Measurements from ENCODE around the gene ATXN7. TPM values are rescaled to one million over a fixed set of nuclear protein-coding genes. Genes with fewer than 3 reads are reported as not detected.

The ATXN7 gene
- total and polyA plus RNA-seq, 4 donors: 4.8 to 46.6 (median 18.0) TPM

DNA sequence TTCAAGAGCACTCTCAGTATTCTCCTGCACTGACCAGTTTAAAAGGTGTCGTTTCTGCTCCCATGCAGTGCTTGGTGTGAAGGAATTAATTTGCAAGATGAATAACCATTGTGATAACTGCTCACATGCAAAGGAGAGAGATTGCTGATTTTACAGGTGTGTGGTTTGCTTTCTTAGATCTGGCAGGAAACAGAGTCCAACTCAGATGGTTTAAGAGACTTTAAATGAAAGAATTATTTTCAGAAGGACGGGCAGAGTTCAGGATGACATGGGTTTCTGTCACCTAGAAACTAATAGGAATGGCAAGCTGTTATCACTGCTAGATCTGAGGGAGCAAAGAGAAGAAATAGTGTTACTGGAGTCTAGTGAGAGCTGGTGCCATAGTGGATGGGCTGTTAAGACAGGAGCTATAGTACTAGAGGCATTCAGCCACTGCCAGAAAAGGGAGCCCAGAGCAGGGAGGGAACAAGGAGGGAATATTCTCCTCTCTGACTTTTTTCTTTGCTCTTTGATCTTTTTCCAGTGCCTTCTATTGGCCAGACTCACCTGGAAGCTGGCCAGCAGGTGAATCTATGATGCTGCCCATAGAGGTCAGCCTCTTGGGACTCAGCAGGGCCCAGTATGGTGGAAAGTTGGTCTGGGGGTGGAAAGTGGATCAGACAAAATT is 14.9 kb downstream of the ATXN7 start:
- H3K27me3 ChIP-seq (ENCODE audit: control insufficient read depth in 3 of 3, insufficient read depth in 3 of 3, low read length in 2 of 3): no peaks in the 10 kb centered on the region
- H3K36me3 ChIP-seq (ENCODE audit: control insufficient read depth in 4 of 4, insufficient read depth in 4 of 4, low read length in 4 of 4): no peaks in the 10 kb centered on the region
- H3K4me1 ChIP-seq (ENCODE audit: control insufficient read depth in 5 of 5, insufficient read depth in 5 of 5, low read length in 5 of 5): peaks cover 0 to 18% (median 5%) of the 10 kb centered on the region in 5 donors
- no peak overlapping the region for H3K4me3 ChIP-seq
- ATAC-seq (ENCODE audit: insufficient read depth, low FRiP score) (no peak), DNase-seq (no peak)
- H3K9ac ChIP-seq (ENCODE audit: insufficient read depth in 1 of 2, low read length in 2 of 2): no peak overlapping the region
- H3K9me3 ChIP-seq (ENCODE audit: control insufficient read depth in 4 of 4, insufficient read depth in 3 of 4, low read length in 3 of 4): no peaks in the 10 kb centered on the region
- TF ChIP-seq, protein P1, sequence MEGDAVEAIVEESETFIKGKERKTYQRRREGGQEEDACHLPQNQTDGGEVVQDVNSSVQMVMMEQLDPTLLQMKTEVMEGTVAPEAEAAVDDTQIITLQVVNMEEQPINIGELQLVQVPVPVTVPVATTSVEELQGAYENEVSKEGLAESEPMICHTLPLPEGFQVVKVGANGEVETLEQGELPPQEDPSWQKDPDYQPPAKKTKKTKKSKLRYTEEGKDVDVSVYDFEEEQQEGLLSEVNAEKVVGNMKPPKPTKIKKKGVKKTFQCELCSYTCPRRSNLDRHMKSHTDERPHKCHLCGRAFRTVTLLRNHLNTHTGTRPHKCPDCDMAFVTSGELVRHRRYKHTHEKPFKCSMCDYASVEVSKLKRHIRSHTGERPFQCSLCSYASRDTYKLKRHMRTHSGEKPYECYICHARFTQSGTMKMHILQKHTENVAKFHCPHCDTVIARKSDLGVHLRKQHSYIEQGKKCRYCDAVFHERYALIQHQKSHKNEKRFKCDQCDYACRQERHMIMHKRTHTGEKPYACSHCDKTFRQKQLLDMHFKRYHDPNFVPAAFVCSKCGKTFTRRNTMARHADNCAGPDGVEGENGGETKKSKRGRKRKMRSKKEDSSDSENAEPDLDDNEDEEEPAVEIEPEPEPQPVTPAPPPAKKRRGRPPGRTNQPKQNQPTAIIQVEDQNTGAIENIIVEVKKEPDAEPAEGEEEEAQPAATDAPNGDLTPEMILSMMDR (IDR thresholded peaks at IDR 0.05; ENCODE audit: control extremely low read depth, extremely low read depth): no peak
- WGBS, 2 donors: 72 to 83% methylated on average over 2 of the region's 2 CpGs
- no peak overlapping the region for H3K27ac ChIP-seq (ENCODE audit: low read depth in 1 of 2, low read length in 1 of 2)

DNA sequence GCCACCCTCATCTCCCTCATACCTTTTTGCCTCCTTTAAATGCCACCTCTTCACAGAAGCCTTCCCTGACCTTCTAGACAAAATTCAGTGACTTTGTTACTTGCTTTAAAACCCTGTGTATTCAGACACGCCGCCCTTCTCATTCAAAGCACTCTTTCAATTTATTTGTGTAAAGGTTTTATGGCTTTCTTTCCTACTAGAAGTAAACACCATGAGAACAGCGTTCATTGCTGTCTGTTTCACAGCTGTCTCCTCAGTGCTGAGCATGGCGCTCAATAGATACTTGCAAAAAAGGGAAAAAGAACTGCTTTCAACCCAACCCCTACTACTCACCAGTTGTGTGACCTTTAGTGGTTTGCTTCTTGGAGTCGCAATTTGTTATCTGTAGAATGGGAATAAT is 17.0 kb downstream of the ATXN7 start:
- TF ChIP-seq, protein P1 (IDR thresholded peaks at IDR 0.05; ENCODE audit: control extremely low read depth, extremely low read depth): no peak
- H3K9me3 ChIP-seq (ENCODE audit: control insufficient read depth in 4 of 4, insufficient read depth in 3 of 4, low read length in 3 of 4): no peaks in the 10 kb centered on the region
- ATAC-seq (ENCODE audit: insufficient read depth, low FRiP score) (no peak), DNase-seq (no peak)
- H3K4me3 ChIP-seq: no peak overlapping the region
- no peak overlapping the region for H3K27ac ChIP-seq (ENCODE audit: low read depth in 1 of 2, low read length in 1 of 2)
- peaks cover 0 to 14% (median 3%) of the 10 kb centered on the region in 5 donors for H3K4me1 ChIP-seq (ENCODE audit: control insufficient read depth in 5 of 5, insufficient read depth in 5 of 5, low read length in 5 of 5)
- 98 to 99% methylated on average over 5 of the region's 5 CpGs for WGBS, 2 donors
- H3K27me3 ChIP-seq (ENCODE audit: control insufficient read depth in 3 of 3, insufficient read depth in 3 of 3, low read length in 2 of 3): no peaks in the 10 kb centered on the region
- no peaks in the 10 kb centered on the region for H3K36me3 ChIP-seq (ENCODE audit: control insufficient read depth in 4 of 4, insufficient read depth in 4 of 4, low read length in 4 of 4)
- H3K9ac ChIP-seq (ENCODE audit: insufficient read depth in 1 of 2, low read length in 2 of 2): no peak overlapping the region

DNA sequence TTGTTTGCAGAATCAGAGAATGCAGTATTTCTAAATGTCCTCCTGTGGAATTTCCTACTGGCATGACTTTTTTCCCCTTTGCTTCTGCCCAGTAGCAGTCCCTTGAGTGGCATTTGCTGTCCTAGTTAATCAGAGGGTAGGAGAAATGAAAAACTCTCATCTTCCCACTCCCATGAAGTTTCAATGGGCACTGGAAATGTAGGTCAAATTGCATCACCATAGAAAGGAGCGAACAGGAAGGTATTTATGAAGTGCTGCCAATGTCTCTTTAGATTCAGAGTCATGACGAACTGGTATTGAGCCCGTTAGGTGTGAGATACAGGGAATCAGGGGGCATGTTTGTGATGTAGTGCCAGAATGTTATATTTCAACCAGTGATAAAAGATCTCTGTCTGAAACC is 23.2 kb downstream of the ATXN7 start:
- DNase-seq (no peak), ATAC-seq (ENCODE audit: insufficient read depth, low FRiP score) (no peak)
- Histone ChIP-seq H3K9ac (ENCODE audit: insufficient read depth in 1 of 2, low read length in 2 of 2) (no peak overlapping the region), H3K27ac (ENCODE audit: low read depth in 1 of 2, low read length in 1 of 2) (no peak overlapping the region), H3K27me3 (ENCODE audit: control insufficient read depth in 3 of 3, insufficient read depth in 3 of 3, low read length in 2 of 3) (no peaks in the 10 kb centered on the region), H3K4me3 (no peak overlapping the region), H3K9me3 (ENCODE audit: control insufficient read depth in 4 of 4, insufficient read depth in 3 of 4, low read length in 3 of 4) (no peaks in the 10 kb centered on the region), H3K4me1 (ENCODE audit: control insufficient read depth in 5 of 5, insufficient read depth in 5 of 5, low read length in 5 of 5) (peaks cover 0 to 13% (median 4%) of the 10 kb centered on the region in 5 donors), H3K36me3 (ENCODE audit: control insufficient read depth in 4 of 4, insufficient read depth in 4 of 4, low read length in 4 of 4) (peaks cover 0 to 2% (median 0%) of the 10 kb centered on the region in 4 donors)
- 45 to 62% methylated on average over 3 of the region's 3 CpGs for WGBS, 2 donors
- TF ChIP-seq, protein P1 (IDR thresholded peaks at IDR 0.05; ENCODE audit: control extremely low read depth, extremely low read depth): no peak

DNA sequence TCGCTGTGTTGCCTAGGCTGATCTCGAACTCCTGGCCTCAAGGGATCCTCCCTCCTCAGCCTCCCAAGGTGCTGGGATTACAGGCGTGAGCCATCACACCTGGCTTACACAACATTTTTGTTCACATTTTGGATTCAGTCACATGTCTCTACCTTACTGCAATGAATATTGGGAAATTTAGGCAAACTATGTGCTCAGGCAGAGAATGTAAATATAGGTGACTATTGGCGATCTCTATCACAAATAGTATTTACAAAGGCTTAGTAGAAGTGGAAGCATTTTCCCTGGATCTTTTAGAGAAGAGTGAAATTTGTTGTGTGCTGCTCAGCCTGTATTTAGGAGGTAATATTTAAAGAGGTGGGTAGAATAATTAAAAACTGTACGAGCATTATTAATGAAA is 27.9 kb downstream of the ATXN7 start:
- no peak for ATAC-seq (ENCODE audit: insufficient read depth, low FRiP score)
- peaks cover 0 to 6% (median 0%) of the 10 kb centered on the region in 4 donors for H3K36me3 ChIP-seq (ENCODE audit: control insufficient read depth in 4 of 4, insufficient read depth in 4 of 4, low read length in 4 of 4)
- 95 to 97% methylated on average over 5 of the region's 5 CpGs for WGBS, 2 donors

More for the DNA sequence above, 27.9 kb downstream of the ATXN7 start:
- Histone ChIP-seq H3K9me3 (ENCODE audit: control insufficient read depth in 4 of 4, insufficient read depth in 3 of 4, low read length in 3 of 4) (no peaks in the 10 kb centered on the region), H3K9ac (ENCODE audit: insufficient read depth in 1 of 2, low read length in 2 of 2) (no peak overlapping the region), H3K4me1 (ENCODE audit: control insufficient read depth in 5 of 5, insufficient read depth in 5 of 5, low read length in 5 of 5) (peaks cover 1 to 19% (median 5%) of the 10 kb centered on the region in 5 donors), H3K27ac (ENCODE audit: low read depth in 1 of 2, low read length in 1 of 2) (no peak overlapping the region), H3K27me3 (ENCODE audit: control insufficient read depth in 3 of 3, insufficient read depth in 3 of 3, low read length in 2 of 3) (no peaks in the 10 kb centered on the region), H3K4me3 (no peak overlapping the region)
- no peak for DNase-seq
- TF ChIP-seq, protein P1 (IDR thresholded peaks at IDR 0.05; ENCODE audit: control extremely low read depth, extremely low read depth): no peak
